ENCODE data around the gene UBTD1.
"Not testable (repeated sequence)": the region's sequence is repeated elsewhere in the genome, so short reads cannot be mapped to it uniquely, and the experiment has no call there.

UBTD1 gene

GRCh38 chr10:97515271-97515978 lies 16.7 kb downstream of the UBTD1 start:
- no peak for DNase-seq (ENCODE audit: low spot score)

GRCh38 chr10:97517096-97517750 lies 18.5 kb downstream of the UBTD1 start:
- no peak for DNase-seq (ENCODE audit: low spot score)

GRCh38 chr10:97517778-97518300 lies 19.1 kb downstream of the UBTD1 start:
- no peak for DNase-seq (ENCODE audit: low spot score)

- DNase-seq (ENCODE audit: low spot score), result no peak
Measured at GRCh38 chr10:97518301-97519043, 19.7 kb downstream of the UBTD1 start.

GRCh38 chr10:97519342-97519741 lies 20.6 kb downstream of the UBTD1 start:
- no peak for DNase-seq (ENCODE audit: low spot score)

GRCh38 chr10:97520520-97520919 lies 21.8 kb downstream of the UBTD1 start:
- DNase-seq (ENCODE audit: low spot score), result no peak

- no peak for DNase-seq (ENCODE audit: low spot score)
Measured at GRCh38 chr10:97520978-97521761, 22.4 kb downstream of the UBTD1 start.

- DNase-seq (ENCODE audit: low spot score), result no peak
Measured at GRCh38 chr10:97522071-97522470, 23.3 kb downstream of the UBTD1 start.

GRCh38 chr10:97522937-97523336 lies 24.2 kb downstream of the UBTD1 start:
- DNase-seq (ENCODE audit: low spot score), result no peak

GRCh38 chr10:97525086-97525485 lies 26.4 kb downstream of the UBTD1 start:
- DNase-seq (ENCODE audit: low spot score), result no peak

GRCh38 chr10:97525683-97526110 lies 27.0 kb downstream of the UBTD1 start:
- no peak for DNase-seq (ENCODE audit: low spot score)

GRCh38 chr10:97528876-97529275 lies 30.2 kb downstream of the UBTD1 start:
- DNase-seq (ENCODE audit: low spot score), result not testable (repeated sequence)

- no peak for DNase-seq (ENCODE audit: low spot score)
Measured at GRCh38 chr10:97529685-97530465, 31.2 kb downstream of the UBTD1 start.

- no peak for DNase-seq (ENCODE audit: low spot score)
Measured at GRCh38 chr10:97531401-97531986, 32.8 kb downstream of the UBTD1 start.

- no peak for DNase-seq (ENCODE audit: low spot score)
Measured at GRCh38 chr10:97532935-97533671, 34.4 kb downstream of the UBTD1 start.

GRCh38 chr10:97533888-97534287 lies 35.2 kb downstream of the UBTD1 start:
- no peak for DNase-seq (ENCODE audit: low spot score)

- peak; percentile 60 for DNase-seq (ENCODE audit: low spot score)
Measured at GRCh38 chr10:97534746-97535367, 36.1 kb downstream of the UBTD1 start.

- DNase-seq (ENCODE audit: low spot score), result no peak
Measured at GRCh38 chr10:97537186-97537869, 38.6 kb downstream of the UBTD1 start.

GRCh38 chr10:97538411-97538810 lies 39.7 kb downstream of the UBTD1 start:
- no peak for DNase-seq (ENCODE audit: low spot score)

Data from HuH-7.5 (cell line).